Prostate gland (tissue), 2 donors: Measurements from ENCODE around the gene CAPZB.

ENCODE experiments used
- CTCF ChIP-seq, 4 experiments: fragments of 200-600 bp in 2 of 4; fragments of 450-650 bp in 2 of 4; sonication (generic) in 2 of 4; IDR thresholded peaks; 1 replicate in 3 of 4; 2 replicates in 1 of 4; pipeline ENCODE4 v1.5.1; 2016 to 2019; ENCODE audit warnings: antibody characterized with exemption in 4 of 4, mild to moderate bottlenecking in 2 of 4, moderate library complexity in 2 of 4
- POLR2A ChIP-seq: fragments of 450-650 bp; IDR thresholded peaks from one replicate; pipeline ENCODE4 v1.6.1; 2016; ENCODE audit warnings: antibody characterized with exemption, mild to moderate bottlenecking
- POLR2AphosphoS5 ChIP-seq: sonication (generic); formaldehyde crosslinking; IDR thresholded peaks from one replicate; pipeline ENCODE4 v1.6.1; 2017; ENCODE audit warnings: antibody characterized with exemption

DNA sequence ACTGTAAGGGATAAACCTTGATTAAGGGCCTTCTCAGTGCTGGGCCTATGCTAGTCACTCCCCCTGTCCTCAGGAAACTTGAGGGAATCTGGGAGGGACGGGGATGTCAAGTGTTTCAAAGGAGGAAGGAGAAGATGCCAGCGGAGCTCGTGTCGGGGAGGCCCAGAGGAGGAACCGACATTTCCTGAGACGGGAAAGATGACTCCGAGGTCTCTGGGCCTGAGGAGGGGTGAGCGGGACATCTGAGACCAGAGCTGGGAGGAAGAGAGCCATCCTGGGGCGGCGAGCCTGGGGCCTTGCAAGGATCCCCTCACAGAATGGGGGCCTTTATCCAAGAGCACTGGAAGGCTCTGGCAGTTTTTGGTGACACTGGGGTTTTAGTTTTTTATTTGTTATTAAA, 162.9 kb downstream of the CAPZB start:
- no peak for TF ChIP-seq CTCF (IDR thresholded peaks at IDR 0.05)
- TF ChIP-seq POLR2A = no peak
- TF ChIP-seq POLR2AphosphoS5 = no peak
